ENCODE results near the gene HDC.

Gene HDC

GRCh38 chr15:50202003-50202402, 63.5 kb downstream of the HDC start:
- TF ChIP-seq CTCF (IDR thresholded peaks at IDR 0.05): no peak

- no peak for TF ChIP-seq CTCF (IDR thresholded peaks at IDR 0.05)
These were observed 72.5 kb downstream of the HDC start for GRCh38 chr15:50192926-50193620.

- no peak for TF ChIP-seq CTCF (IDR thresholded peaks at IDR 0.05)
These were observed 73.4 kb downstream of the HDC start for GRCh38 chr15:50192164-50192563.
